NCI-H524 treated with DMSO at 0.1 percent for 48 hours (cell line): Measurements from ENCODE around the gene SLFN13.
"Not testable (repeated sequence)": the region's sequence is repeated elsewhere in the genome, so short reads cannot be mapped to it uniquely, and the experiment has no call there.

Experiments
- DNase-seq: peaks from one replicate; lab custom pipeline; 2025; lab: John Stamatoyannopoulos, UW

The SLFN13 gene

GRCh38 chr17:35448214-35448898 lies at the start of gene SLFN13:
SLFN13 (minus strand) TSS chr17:35448766; CDS start chr17:35445680, 3,086 bp downstream.
- DNase-seq: no peak

- DNase-seq: no peak
These were observed 48.1 kb upstream of the SLFN13 start for GRCh38 chr17:35496451-35497290.

GRCh38 chr17:35493040-35493439 lies 44.5 kb upstream of the SLFN13 start:
- DNase-seq: no peak

GRCh38 chr17:35491417-35491816 lies 42.9 kb upstream of the SLFN13 start:
- no peak for DNase-seq

- DNase-seq: no peak
These were observed 41.4 kb upstream of the SLFN13 start for GRCh38 chr17:35489944-35490343.

GRCh38 chr17:35488991-35489390 lies 40.4 kb upstream of the SLFN13 start:
- DNase-seq: no peak

GRCh38 chr17:35486920-35487732 lies 38.6 kb upstream of the SLFN13 start:
- DNase-seq: no peak

- no peak for DNase-seq
These were observed 30.7 kb upstream of the SLFN13 start for GRCh38 chr17:35479271-35479670.

- DNase-seq: no peak
These were observed 28.7 kb upstream of the SLFN13 start for GRCh38 chr17:35477248-35477647.

- no peak for DNase-seq
These were observed 27.8 kb upstream of the SLFN13 start for GRCh38 chr17:35476283-35476820.

GRCh38 chr17:35468475-35468874 lies 19.9 kb upstream of the SLFN13 start:
- DNase-seq: no peak

GRCh38 chr17:35467824-35468223 lies 19.3 kb upstream of the SLFN13 start:
- DNase-seq: no peak

- peak; percentile 0 for DNase-seq
These were observed 11.8 kb upstream of the SLFN13 start for GRCh38 chr17:35460354-35460851.

GRCh38 chr17:35454035-35454434 lies 5.5 kb upstream of the SLFN13 start:
- not testable (repeated sequence) for DNase-seq

GRCh38 chr17:35453171-35453570 lies 4.6 kb upstream of the SLFN13 start:
- DNase-seq: no peak

- DNase-seq: no peak
These were observed 885 bp upstream of the SLFN13 start for GRCh38 chr17:35449371-35449931.

GRCh38 chr17:35448899-35449227 lies 297 bp upstream of the SLFN13 start:
- DNase-seq: no peak

- no peak for DNase-seq
These were observed 1.1 kb downstream of the SLFN13 start for GRCh38 chr17:35447499-35447898.

- DNase-seq: no peak
These were observed 10.1 kb downstream of the SLFN13 start for GRCh38 chr17:35438433-35438832.

- DNase-seq: no peak
These were observed 15.3 kb downstream of the SLFN13 start for GRCh38 chr17:35433075-35433894.
